NCI-H2107 treated with DMSO at 0.1 percent for 48 hours (cell line): ENCODE data around the gene FBXW2.
"Not testable (repeated sequence)": the region's sequence is repeated elsewhere in the genome, so short reads cannot be mapped to it uniquely, and the experiment has no call there.

Experiments used
- DNase-seq: peaks from one replicate; lab custom pipeline; 2025; ENCODE audit not compliant: unreplicated experiment; lab: John Stamatoyannopoulos, UW

Gene FBXW2

GRCh38 chr9:120779227-120779626 is 14.0 kb downstream of the FBXW2 start:
- DNase-seq, result no peak

DNA sequence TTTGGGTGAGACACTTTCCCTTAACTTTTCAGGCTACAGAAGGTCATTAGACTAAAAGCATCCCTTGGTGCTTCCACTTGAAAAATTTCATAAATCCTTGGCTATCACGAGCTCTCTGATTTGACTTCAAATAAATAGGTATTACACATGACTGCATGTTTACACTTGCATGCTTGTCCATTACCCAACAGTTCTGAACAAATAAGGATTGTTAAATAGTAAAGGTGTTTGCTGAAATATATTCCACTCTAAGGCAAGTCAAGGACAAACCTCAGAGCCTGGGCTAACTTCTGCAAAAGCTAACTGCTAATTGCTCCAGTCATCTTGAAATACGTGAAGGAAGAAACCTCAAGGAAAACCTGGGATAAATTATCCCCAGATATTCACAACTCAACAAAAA is 14.5 kb downstream of the FBXW2 start:
- no peak for DNase-seq

DNA sequence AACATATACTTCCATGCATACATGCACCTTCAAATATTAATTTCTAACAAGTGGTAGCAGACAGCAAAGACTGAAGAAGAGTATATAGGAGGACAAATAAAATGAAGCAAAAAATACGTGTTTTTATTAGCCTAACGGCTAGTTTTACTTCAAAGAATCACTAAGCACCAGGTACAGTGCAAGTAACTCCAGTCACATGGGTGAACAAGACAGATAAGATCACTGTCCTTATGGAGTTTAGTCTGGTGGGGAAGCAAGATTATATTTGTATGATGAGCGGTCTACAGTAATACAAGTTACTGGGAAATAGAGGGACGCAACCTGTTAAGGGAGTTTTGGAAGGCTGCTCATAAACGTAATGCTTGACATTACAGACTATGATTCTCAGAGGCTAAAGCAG is 16.0 kb downstream of the FBXW2 start:
- DNase-seq, result no peak

DNA sequence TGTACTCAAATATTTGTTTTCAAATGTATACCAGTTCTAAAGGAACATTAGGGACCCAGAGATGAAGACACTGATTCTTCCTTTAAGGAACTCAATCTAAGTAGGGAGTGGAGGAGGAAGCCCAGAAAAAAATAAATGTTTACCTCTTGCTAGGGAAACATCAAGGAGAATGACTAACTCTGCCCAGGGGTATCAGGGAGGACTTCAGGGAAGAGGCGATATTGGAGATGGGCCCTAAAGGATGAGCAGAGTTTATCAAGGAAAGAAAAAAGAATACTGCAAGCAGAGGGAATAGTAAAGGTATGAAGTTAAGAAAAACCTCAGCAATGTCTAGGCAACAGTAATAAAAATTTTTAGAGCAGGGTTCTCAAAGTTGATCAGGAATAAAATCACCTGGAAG is 16.4 kb downstream of the FBXW2 start:
- no peak for DNase-seq

GRCh38 chr9:120775859-120776258 is 17.4 kb downstream of the FBXW2 start:
- no peak for DNase-seq

- no peak for DNase-seq
Observed at GRCh38 chr9:120774719-120775118, 18.5 kb downstream of the FBXW2 start.

DNA sequence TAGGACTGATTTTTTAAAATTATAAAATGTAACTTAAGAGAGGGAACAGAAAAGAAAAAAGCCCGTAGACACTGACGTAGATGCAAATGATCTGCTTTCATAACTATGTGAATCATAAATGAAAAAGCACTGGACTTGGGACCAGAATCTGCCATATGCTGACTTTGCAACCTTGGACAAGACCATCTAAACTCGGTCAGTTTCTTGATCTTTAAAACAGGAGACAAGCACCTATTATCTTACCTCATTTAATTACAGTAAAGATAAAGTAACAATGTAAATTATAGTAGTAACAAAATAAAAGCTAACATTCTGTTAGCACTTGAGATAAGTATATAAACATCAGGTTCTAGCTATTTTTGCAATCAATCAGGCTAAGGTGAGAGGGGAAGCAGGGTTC is 20.0 kb downstream of the FBXW2 start:
- no peak for DNase-seq

- no peak for DNase-seq
Observed at GRCh38 chr9:120770931-120771330, 22.3 kb downstream of the FBXW2 start.

DNA sequence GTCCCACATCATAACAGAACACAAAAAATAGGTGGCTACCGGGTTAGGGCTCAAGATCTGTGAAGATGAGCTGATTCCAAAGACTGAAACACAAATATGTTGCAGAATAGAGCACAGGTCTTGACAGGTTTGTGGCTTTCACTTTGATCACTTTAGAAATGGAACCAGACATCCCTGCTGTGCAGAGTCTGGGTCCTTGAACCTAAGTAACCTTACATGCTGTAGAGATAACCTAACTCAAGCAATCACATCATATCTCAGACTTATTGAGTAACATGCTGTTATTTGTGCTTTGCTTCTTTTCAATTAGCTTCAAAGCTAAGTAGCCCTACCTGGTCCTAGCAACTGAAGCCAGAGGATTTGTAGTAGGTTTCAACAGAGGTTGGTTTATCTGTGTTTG is 24.3 kb downstream of the FBXW2 start:
- DNase-seq, result no peak

- no peak for DNase-seq
Observed at GRCh38 chr9:120768247-120768646, 25.0 kb downstream of the FBXW2 start.

DNA sequence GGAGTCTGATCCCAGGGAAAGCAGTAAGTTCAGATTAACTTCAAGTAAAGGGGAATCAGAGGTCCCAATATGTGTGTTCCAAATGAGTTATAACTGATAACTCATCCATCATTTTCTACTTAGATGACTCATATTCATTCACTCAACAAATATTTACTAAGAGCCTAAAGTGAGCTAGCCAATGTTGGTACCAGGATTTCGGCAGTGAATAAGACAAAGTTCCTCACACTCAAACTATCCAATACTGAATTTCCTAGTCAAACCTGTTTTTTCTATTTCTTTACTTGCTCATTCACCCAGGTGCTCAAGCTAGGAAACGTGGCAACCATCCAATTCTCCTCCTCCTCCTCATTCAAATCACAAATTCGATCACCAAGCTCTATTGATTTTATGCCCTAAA is 25.8 kb downstream of the FBXW2 start:
- DNase-seq, result no peak

DNA sequence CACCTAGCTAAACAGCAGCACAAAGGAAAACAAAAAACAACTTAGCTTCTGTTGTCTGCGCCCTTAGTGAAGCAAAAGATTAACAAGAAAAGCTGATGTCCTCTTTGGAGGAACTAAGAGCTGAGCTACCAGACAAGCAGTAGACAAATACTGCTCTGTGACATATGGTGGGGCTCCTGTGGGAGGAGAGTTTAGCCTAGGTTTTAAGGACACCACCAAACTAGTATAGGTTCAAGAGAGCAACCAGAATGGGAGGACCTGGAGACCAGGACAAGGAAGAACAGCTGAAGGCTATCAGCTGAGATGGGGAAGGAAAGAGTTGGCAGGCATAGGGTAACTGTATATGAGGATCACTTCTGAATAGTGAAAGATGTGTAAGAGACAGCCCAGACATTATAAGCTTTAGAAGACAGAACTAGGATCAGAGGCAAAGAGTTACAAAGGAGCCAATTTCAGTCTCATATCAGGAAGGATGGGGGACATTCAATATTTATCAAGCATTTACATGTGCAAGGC is 27.2 kb downstream of the FBXW2 start:
- DNase-seq, result no peak

DNA sequence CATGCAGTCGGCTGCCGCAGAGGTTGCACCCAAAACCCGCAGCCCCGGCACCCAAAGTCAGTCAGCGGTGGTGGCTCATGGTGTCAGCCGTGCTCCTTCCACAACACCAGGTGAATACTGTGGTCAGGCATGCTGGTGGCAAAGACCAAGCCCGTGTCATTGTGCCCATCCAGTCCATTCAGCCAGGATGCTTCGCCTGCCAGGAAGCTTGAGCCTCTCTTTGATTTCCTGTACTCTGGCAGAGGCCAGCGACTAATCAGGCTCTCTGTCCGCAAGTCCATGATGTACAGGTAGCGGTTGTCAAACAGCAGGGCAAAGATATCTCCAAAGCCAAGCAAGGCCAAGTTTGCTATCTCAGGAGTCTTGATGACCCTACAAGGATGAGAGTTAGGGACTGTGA is 28.7 kb downstream of the FBXW2 start:
- DNase-seq, result no peak

- DNase-seq, result no peak
Observed at GRCh38 chr9:120761006-120761405, 32.2 kb downstream of the FBXW2 start.

- no peak for DNase-seq
Observed at GRCh38 chr9:120759755-120760400, 33.3 kb downstream of the FBXW2 start.

DNA sequence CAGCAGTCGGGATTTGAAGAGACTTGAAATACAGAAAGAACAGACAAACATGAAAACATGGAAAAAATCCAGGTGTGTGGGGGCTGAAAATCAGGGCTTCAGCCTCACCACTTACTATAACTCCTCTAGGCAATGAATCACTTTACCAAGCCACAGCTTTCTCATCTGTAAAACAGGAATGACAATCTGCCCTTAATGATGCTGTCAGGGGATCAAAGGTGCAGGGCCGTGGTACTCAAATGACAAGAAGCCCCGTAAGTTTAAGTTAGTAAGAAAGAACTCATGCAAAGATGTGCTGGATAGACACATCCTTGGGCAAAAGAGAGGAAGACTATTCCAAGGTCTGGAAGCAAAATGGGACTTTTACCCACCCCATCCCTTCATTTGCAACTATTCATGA is 34.7 kb downstream of the FBXW2 start:
- DNase-seq, result no peak

- no peak for DNase-seq
Observed at GRCh38 chr9:120757026-120757913, 35.9 kb downstream of the FBXW2 start.

DNA sequence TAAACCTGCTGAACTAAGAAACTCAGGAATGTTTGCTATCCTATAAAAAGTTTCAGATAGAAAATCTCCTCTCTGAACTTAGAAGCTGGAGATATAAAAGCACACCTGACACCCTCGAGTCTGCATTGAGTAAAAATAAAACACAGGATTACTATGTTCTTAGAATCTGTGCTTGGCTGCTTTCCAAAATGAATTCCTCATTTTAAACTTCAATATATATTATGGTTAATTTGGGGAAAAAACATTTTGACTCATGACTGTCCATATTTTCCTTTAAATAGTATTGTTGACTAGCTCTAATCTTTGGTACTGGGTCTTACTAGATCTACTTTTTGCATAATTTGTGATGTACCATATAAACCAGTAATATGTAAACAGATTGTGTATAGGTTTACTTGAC is 36.7 kb downstream of the FBXW2 start:
- DNase-seq, result no peak

GRCh38 chr9:120755810-120756434 is 37.3 kb downstream of the FBXW2 start:
- DNase-seq, result peak; percentile 4

DNA sequence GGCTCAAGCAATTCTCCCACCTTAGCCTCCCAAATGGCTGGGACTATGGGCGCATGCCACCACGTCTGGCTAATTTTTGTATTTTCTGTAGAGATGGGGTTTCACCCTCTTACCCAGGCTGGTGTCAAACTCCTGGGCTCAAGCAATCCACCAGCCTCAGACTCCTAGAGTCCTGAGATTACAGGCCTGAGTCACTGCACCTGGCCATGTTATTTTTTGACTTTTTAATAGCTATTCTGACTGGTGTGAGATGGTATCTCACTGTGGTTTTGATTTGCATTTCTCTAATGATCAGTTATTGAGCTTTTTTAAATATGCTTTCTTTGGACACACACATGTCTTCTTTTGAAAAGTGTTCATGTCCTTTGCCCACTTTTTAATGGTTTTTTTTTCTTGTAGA is 38.2 kb downstream of the FBXW2 start:
- DNase-seq, result no peak

DNA sequence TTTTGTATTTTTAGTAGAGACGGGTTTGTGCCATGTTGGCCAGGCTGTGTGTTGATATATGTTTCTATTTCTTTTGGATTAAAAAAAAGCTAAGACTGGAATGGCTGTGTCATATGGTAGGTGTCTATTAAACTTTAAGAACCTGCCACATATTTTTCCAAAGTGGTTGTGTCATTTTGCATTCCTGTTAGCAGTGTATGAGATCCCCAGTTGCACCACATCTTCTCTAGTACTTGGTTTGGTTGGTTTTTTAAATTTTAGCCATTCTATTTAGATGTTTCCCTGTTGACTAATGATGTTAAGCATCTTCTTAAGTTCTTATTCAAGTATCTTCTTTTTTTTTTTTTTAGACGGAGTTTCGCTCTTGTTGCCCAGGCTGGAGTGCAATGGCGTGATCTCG is 42.8 kb downstream of the FBXW2 start:
- no peak for DNase-seq

DNA sequence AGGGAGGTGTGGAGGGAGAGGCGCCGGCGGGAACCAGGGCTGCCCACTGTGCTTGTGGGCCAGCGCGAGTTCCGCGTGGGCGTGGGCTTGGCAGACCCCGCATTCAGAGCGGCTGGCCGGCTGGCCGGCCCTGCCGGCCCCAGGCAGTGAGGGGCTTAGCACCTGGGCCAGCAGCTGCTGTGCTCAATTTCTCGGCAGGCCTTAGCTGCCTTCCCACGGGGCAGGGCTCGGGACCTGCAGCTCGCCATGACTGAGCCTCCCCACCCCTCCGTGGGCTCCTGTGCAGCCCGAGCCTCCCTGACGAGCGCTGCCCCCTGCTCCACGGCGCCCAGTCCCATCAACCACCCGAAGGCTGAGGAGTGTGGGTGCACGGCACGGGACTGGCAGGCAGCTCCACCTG is 46.9 kb downstream of the FBXW2 start:
- DNase-seq, result not testable (repeated sequence)
